ENCODE measurements around the gene CHRNA5.

CHRNA5 gene

DNA sequence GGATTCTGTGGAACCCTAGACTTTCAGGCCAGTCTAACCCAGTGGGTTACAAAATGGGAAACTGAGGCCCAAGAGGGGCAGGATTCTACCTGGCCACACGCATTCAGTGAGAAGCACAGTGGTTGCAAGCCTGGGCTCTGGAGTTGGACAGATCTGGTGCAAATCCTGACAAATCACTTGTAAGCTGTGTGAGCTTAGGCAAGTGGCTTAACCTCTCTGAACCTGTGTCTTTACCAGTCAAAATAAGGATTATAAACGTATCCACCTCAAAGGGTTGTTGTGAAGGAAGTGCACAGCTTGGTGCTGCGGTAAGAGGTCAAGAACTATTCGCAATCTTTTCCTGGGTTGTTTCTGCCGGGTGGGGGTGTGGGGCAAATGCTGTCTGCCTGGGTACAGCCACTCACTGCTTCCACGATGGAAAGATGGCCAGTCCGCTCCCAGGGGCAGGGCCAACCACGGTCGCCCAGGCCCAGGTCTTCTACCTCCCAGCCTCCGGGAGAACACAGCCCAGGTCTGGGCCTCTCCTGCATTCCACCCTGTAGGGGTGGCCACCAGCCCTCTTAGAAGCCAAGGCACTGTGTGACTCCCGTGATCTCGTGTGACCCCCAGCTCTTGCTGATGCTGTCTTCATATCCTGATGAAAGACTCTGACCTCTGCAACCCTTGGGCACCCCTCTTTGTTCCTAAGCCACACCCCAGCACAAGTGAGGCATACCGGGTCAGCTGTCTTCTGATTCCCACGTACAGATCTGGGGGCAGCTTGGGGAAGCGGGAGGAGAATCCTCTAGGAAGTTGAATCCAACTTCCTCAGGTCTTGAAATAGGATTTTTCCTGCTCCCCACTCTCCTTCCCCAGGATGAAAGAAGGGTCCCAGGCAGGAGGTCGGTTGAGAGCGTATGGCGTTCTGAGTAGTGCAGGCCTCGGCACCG, 54.0 kb downstream of the CHRNA5 start:
- in situ Hi-C loops (cut with MboI; ENCODE audit: low sequenced_read_pairs) = no loop called here

DNA sequence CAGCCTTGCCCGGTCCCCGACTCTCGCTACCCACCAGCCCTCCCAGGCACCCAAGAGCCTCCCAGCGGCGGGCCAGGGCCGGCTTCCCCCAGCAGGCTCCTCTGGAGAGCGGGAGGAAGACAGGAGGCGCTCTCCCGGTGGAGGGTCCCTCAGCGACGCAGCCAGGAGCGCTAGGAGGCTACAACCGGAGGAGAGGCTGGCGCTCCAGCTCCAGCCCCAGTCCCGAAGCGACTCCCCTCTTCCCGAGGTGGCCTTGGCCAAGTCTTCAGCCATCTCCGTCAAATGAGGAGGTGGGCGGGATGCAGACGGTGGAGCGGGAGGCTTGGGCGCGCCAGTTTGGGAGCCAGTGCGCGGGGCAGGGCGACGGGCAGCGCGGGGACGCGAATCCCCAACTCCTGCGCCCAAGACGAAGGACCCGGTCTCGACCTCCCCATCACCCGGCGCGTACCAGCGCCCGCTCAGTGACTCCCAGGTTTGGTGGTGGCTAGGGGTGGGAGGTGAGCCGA, 54.8 kb downstream of the CHRNA5 start:
- in situ Hi-C loops (cut with MboI; ENCODE audit: low sequenced_read_pairs) = no loop called here

DNA sequence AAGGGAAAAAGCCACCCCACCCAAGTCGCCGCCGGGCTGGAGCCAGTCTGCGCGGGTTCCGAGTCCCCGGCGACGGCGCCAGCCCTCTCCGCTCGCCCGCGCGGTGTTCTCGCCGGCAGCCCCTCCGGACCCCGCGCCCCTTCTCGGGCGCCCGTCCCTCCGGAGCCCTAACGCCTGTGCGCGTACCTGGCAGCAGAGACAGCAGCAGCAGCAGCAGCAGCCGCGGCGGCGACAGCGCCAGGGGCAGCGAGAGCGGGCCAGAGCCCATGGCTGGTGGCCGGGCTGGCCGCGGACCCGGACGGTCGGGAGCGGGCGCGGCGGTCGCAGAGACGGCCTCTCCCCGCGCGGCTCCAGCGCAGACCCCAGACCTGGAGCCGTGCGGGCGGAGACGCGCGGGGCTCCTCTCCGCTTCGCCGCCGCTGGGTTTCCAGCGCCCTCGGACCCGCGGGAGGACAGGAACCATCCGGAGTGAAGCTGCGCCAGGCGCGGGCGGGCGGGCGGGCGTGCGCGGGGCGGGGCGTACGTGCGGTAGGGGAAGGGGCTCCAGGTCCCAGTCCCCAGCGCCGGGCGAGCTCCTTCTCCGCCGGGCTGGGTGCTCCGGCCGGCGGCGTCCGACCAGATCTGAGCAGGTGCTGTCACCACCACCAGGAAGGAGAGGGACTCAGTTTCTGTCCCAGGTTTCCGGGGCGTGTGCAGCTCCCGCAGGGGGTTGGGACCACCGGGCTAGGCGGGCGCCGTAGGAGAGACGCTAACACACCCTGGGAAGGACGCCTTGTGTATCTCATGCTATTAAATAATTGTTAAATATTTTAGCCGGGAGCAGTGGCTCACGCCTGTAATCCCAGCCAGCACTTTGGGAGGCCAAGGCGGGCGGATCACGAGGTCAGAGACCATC, 55.5 kb downstream of the CHRNA5 start, which contains the start of gene CHRNA3:
Gene CHRNA3 (minus strand): TSS at position 470 of the 895 bp plus-strand sequence. CDS start 202 bp downstream, at position 268.
- in situ Hi-C loops (cut with MboI; ENCODE audit: low sequenced_read_pairs) = no loop called here

GRCh38 chr15:78621810-78622402, 56.6 kb downstream of the CHRNA5 start:
- in situ Hi-C loops (cut with MboI; ENCODE audit: low sequenced_read_pairs) = no loop called here

DNA sequence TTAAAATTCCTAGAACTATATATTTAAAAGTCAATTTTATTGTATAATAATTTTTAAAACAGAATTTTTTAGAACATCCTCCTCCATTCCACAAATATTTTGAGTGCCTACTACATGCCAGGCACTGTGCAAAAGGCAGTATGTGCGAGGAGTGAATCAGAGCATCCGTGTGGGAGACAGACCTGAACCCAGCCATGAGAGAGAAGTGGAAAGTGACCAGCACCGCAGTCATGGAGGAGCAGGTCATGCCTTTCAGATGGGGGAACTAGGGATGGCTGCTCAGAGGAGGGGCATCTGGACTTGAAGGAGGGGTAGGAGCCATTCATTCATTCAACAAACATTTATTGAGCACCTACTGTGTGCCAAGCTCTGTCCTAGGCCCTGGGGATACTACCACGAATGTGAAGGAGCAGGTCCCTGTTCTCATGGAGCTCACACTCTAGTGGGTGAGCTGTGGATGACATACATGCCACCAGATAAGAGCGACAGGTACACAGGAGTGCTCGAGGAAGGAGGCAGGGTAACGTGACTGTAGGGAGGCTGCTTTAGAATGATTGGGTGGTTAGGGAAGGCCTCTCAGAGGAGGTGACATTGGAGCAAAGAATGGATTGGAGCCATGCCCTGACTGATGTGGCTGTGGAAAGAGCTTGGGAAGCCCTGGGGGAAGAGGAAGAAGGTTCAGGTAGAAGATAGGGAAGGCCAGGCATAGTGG, 58.6 kb downstream of the CHRNA5 start:
- in situ Hi-C loops (cut with MboI; ENCODE audit: low sequenced_read_pairs) = no loop called here

- in situ Hi-C loops (cut with MboI; ENCODE audit: low sequenced_read_pairs) = no loop called here
Observed at GRCh38 chr15:78624651-78625590, 59.6 kb downstream of the CHRNA5 start.

DNA sequence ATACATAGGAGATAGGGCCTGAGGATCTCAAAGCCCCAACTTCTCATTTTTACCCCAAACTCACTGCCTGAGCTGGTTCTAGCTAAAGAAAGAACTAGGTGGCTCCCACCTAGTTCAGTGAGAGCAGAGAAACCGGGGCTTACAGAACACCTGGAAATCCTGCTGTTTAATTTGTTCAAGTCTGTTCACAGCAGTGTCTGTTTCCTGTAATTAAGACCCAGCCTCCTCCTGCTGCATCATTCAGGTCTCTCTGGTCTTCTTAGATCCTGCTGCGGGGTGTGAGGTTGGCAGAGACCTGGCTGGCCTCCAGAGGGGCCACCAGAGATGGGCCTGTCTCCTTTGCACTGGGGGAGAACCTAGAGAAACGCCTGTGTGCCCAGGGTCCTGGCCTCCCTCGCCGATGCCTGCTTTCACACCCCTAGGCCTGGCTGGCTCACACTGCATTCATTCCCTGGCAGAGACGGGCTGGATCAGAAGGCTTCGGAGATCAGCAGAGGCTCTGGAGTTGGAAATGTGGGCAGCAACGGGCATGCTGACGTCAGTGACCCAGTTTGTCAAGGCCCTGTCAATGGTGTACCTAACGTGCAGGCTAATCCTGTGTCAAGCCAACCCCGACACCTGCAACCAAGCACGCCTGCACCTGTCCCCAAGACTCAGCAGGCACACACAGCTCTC, 60.4 kb downstream of the CHRNA5 start:
- in situ Hi-C loops (cut with MboI; ENCODE audit: low sequenced_read_pairs) = no loop called here

GRCh38 chr15:78626381-78626995, 61.2 kb downstream of the CHRNA5 start:
- in situ Hi-C loops (cut with MboI; ENCODE audit: low sequenced_read_pairs) = no loop called here

DNA sequence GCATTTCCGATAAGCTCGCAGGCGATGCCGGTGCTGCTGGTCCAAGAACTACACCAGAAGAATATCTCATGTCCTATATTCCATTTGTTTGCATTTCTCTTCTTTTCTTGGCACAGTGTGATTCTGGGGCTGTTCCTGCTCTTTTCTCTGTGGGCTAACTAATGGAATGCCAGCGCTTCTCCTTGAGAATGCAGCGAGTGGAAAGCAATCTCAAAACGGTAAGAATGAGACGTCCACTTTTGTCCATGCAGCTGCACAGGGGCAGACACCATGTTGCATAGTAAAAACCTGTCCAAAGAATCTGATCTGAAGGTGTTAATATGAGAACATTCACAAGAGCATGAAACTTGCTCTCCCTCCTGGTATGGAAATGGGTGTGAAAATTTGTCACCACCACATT, 62.0 kb downstream of the CHRNA5 start:
- in situ Hi-C loops (cut with MboI; ENCODE audit: low sequenced_read_pairs) = no loop called here

DNA sequence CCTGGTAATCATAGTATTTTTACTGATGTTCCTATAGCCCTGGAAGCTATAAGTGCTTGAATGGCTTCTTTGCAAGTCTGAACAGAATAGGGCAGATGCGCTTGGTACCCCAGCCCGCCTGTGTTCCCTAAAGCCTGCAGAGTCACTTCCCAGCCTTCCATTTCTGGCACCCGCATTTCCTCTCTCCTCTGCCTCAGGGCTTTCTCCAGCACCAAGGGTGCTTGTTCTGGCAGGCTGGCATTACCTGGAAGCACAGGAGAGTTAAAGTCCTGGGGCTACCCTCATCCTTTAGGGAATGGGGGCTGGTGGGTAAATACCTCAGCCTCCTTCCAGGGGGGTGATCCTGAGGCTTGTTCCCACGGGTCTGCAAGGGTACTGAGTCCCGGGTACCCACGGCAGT, 62.9 kb downstream of the CHRNA5 start:
- in situ Hi-C loops (cut with MboI; ENCODE audit: low sequenced_read_pairs) = no loop called here

DNA sequence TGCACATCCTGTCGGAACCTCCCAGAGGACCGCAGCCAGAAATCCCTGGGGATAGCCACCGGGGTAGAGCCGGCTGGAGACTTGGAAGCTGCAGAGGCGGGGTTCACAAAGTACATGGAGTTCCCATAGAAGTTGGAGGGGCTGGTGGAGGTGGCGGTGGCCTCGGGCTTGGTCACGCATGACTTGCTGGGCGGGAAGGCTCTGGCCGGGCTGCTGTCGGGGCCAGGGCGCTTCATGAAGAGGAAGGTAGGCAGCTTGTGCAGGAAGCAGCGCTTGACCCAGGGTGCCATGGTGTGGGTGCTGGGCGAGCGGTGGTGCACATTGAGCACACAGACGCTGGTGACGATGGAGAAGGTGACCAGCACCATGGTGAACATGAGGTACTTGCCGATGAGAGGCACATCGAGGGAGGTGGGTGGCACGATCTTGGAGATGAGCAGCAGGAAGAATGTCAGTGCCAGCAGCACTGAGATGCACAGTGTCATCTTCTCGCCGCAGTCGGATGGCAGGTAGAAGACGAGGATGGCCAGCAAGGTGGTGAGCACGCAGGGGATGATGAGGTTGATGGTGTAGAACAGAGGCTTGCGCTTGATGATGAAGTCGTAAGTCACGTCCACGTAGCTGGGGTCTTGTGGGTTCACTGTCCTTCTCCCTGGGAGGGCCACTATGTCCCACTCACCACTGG, 63.9 kb downstream of the CHRNA5 start:
- in situ Hi-C loops (cut with MboI; ENCODE audit: low sequenced_read_pairs) = no loop called here

GRCh38 chr15:78629716-78630065, 64.4 kb downstream of the CHRNA5 start:
- in situ Hi-C loops (cut with MboI; ENCODE audit: low sequenced_read_pairs) = no loop called here

DNA sequence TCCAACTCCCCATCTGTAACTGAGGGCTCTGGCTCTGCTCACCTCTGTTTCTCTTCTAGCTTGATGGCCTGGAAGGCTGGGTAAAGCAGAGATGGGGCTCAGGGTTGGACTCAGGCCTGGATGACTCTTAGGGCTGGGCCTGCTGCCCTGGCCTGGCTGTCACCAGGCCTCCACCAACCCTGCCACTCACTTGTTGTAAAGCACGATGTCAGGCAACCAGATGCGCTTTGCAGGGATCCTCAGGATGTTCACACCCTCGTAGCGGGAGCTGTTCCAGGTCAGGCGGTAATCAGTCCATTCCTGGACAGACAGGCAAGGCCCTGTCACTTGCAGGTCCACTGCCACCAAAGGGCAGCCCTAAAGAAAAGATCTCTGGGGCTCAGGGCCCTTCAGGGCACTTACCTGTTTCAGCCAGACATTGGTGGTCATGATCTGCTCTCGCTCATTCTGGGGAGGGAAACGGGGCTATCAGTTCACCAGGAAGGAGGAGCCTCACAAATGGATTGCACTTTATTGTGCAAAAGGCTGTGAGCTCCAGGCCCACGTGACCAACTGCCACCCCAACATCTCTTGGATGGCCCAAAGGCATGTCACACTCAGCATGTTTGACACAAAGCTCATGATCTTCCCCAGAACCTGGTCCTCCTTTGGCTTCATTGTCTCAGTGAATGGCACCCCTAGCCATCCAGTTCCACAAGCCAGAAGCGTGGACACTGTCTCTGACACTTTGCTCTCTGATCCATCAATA, 65.7 kb downstream of the CHRNA5 start:
- in situ Hi-C loops (cut with MboI; ENCODE audit: low sequenced_read_pairs) = no loop called here

DNA sequence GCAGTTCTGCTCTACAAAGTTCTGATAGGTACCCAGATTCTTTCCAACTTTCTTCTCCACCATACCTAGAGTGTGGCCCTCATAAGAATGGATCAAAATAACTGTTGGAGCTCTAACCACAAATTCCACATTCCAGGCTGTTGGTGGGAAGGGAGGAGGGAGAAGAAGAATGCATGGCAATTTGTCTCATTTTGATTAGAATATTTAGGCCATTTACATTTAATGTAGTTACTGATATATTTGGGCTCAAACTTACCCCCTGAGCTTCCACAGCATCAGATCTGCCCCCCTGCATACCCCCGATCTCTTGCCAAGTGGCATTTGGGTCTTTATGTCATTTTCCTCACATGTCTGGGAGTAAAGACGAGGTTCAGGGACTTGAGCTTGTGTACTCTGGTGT, 68.0 kb downstream of the CHRNA5 start:
- in situ Hi-C loops (cut with MboI; ENCODE audit: low sequenced_read_pairs) = no loop called here

GRCh38 chr15:78634210-78635145, 69.2 kb downstream of the CHRNA5 start:
- in situ Hi-C loops (cut with MboI; ENCODE audit: low sequenced_read_pairs) = no loop called here

DNA sequence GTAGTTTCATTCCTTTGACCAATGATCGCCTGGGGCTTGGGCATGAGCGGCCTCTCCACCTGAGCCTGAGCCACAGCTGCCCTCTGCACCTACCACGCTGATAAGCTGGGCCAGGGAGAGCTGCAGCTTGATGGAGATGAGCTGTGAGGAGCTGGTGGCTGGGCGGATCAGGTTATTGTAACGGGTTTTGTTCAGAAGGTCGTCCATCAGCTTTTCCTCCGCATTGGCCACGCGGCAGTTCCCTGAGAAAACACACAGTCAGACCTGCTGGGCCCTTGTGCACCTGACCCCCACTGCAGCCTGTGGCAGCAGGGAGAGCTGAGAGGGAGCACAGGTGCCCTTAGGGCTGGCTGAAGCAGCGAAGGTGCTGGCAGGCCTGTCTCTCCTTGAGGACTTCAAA, 70.0 kb downstream of the CHRNA5 start:
- in situ Hi-C loops (cut with MboI; ENCODE audit: low sequenced_read_pairs) = no loop called here
